HCT116 (cell line): Measurements from ENCODE around the gene NEK11. TPM values are rescaled to one million over a fixed set of nuclear protein-coding genes. Genes with fewer than 3 reads are reported as not detected.

Experiments
- ATAC-seq: fragments of 200-7000 bp; cut with Tn5 transposase; 2 replicates; pipeline ENCODE4 v1.9.1; 2020; ENCODE audit warnings: mild to moderate bottlenecking, moderate library complexity
- BruUV-seq: library from RNA; stranded (reverse); fragments of 400-500 nt; replicated peaks from 2 replicates; lab custom pipeline; 2021; lab: Mats Ljungman, UMichigan
- CTCF ChIA-PET: fragments of 300-600 bp; sonication (Branson Sonifier 250); formaldehyde crosslinking; loops from one replicate; lab custom pipeline; 2021; ENCODE audit warnings: antibody characterized with exemption; lab: Charles Lee
- POLR2A ChIA-PET: fragments of 300-600, 350-600 bp; sonication (Branson Sonifier 250); formaldehyde crosslinking; loops from one replicate; lab custom pipeline; 2021; ENCODE audit warnings: antibody characterized with exemption; lab: Charles Lee
- RAD21 ChIA-PET, 2 experiments: fragments of 300-600 bp; sonication (Branson Sonifier 250); formaldehyde crosslinking; loops; one replicate each; lab custom pipeline; 2023; ENCODE audit warnings: low total read pairs in 2 of 2; ENCODE audit not compliant: uncharacterized antibody in 2 of 2, unreplicated experiment in 2 of 2, low non-redundant PET in 1 of 2; lab: Charles Lee
- DNase-seq: peaks from one replicate; pipeline ENCODE4 v3.0.0-alpha.2; 2010; ENCODE audit warnings: low read depth, low spot score
- H2AFZ ChIP-seq: fragments of 200-600 bp; shearing (Covaris generic), sonication (generic); 2 replicates; pipeline ENCODE4 v1.6.1; 2017; ENCODE audit warnings: low read depth, mixed run types, mixed read lengths, antibody characterized with exemption, low read length; ENCODE audit not compliant: poor library complexity, severe bottlenecking
- H3K27ac ChIP-seq: 2 replicates; pipeline ENCODE4 v1.5.1; 2012; ENCODE audit warnings: low read depth, low read length
- H3K27me3 ChIP-seq: fragments of 200-600 bp; sonication (generic); 2 replicates; pipeline ENCODE4 v1.6.1; 2016; ENCODE audit warnings: mixed run types, low read length, mixed read lengths; ENCODE audit not compliant: insufficient read depth
- H3K36me3 ChIP-seq, 2 experiments: fragments of 200-500 bp in 1 of 2; fragments of 200-600 bp in 1 of 2; sonication (Bioruptor generic) in 1 of 2; sonication (generic) in 1 of 2; 2 replicates each; pipeline versions ENCODE4 v1.5.1 to v1.6.1; 2014 to 2016; ENCODE audit warnings: low read length in 2 of 2, inconsistent platforms in 1 of 2, mixed read lengths in 1 of 2, mixed run types in 1 of 2; ENCODE audit not compliant: insufficient read depth in 2 of 2, control insufficient read depth in 1 of 2
- H3K4me1 ChIP-seq, 2 experiments: fragments of 200-600 bp in 1 of 2; sonication (generic) in 1 of 2; 2 replicates each; pipeline versions ENCODE4 v1.5.1 to v1.6.1; 2012 to 2017; ENCODE audit warnings: low read length in 2 of 2, inconsistent platforms in 1 of 2, mild to moderate bottlenecking in 1 of 2, mixed read lengths in 1 of 2, mixed run types in 1 of 2, moderate library complexity in 1 of 2; ENCODE audit not compliant: insufficient read depth in 2 of 2, control insufficient read depth in 1 of 2
- H3K4me2 ChIP-seq: fragments of 200-600 bp; sonication (generic); 2 replicates; pipeline ENCODE4 v1.6.1; 2017; ENCODE audit warnings: mixed run types, low read length, mixed read lengths
- H3K4me3 ChIP-seq, 2 experiments: fragments of 200-600 bp in 1 of 2; sonication (generic) in 1 of 2; replicated peaks in 1 of 2; 2 replicates each; pipeline ENCODE4 v1.5.1; 2011 to 2016; ENCODE audit warnings: low read length in 2 of 2, control low read depth in 1 of 2, low read depth in 1 of 2, mild to moderate bottlenecking in 1 of 2, mixed read lengths in 1 of 2, mixed run types in 1 of 2
- H3K79me2 ChIP-seq: fragments of 200-600 bp; sonication (generic); 2 replicates; pipeline ENCODE4 v1.6.1; 2017; ENCODE audit warnings: mild to moderate bottlenecking, mixed run types, low read length, moderate library complexity, mixed read lengths; ENCODE audit not compliant: insufficient read depth
- H3K9ac ChIP-seq: fragments of 200-600 bp; sonication (generic); 2 replicates; pipeline ENCODE4 v1.6.1; 2016; ENCODE audit warnings: low read length, mixed read lengths
- H3K9me2 ChIP-seq: fragments of 200-600 bp; sonication (generic), shearing (Covaris generic); 2 replicates; pipeline ENCODE4 v1.6.1; 2017; ENCODE audit warnings: mixed run types, mild to moderate bottlenecking, moderate library complexity; ENCODE audit not compliant: insufficient read depth
- H3K9me3 ChIP-seq, 2 experiments: fragments of 200-500 bp in 1 of 2; fragments of 200-600 bp in 1 of 2; sonication (Bioruptor generic) in 1 of 2; sonication (generic) in 1 of 2; 2 replicates each; pipeline ENCODE4 v1.6.1; 2014 to 2017; ENCODE audit warnings: low read length in 2 of 2, mixed read lengths in 2 of 2, inconsistent platforms in 1 of 2, low read depth in 1 of 2, mild to moderate bottlenecking in 1 of 2, mixed run types in 1 of 2, moderate library complexity in 1 of 2; ENCODE audit not compliant: control insufficient read depth in 1 of 2, insufficient read depth in 1 of 2
- H4K20me1 ChIP-seq: fragments of 200-600 bp; sonication (generic), shearing (Covaris generic); 2 replicates; pipeline ENCODE4 v1.6.1; 2017; ENCODE audit warnings: mixed run types, mild to moderate bottlenecking, moderate library complexity; ENCODE audit not compliant: insufficient read depth
- CBX3 ChIP-seq: IDR thresholded peaks from 2 replicates; pipeline ENCODE4 v1.6.1; 2012; ENCODE audit warnings: low read depth
- CEBPB ChIP-seq: IDR thresholded peaks from 2 replicates; pipeline ENCODE4 v1.6.1; 2012; ENCODE audit warnings: low read depth
- ELF1 ChIP-seq: IDR thresholded peaks from 2 replicates; pipeline ENCODE4 v1.6.1; 2012; ENCODE audit warnings: low read depth, borderline replicate concordance
- JUND ChIP-seq: IDR thresholded peaks from 2 replicates; pipeline ENCODE4 v1.6.1; 2012
- POLR2A ChIP-seq: IDR thresholded peaks from 2 replicates; pipeline ENCODE4 v1.7.0; 2011; ENCODE audit warnings: borderline replicate concordance; ENCODE audit not compliant: insufficient read depth, insufficient read length; ENCODE audit errors: extremely low read depth
- RAD21 ChIP-seq: IDR thresholded peaks from 2 replicates; pipeline ENCODE4 v1.6.1; 2012; ENCODE audit warnings: low read depth, mild to moderate bottlenecking
- SP1 ChIP-seq: IDR thresholded peaks from 2 replicates; pipeline ENCODE4 v1.6.1; 2012; ENCODE audit warnings: low read depth
- SRF ChIP-seq: IDR thresholded peaks from 2 replicates; pipeline ENCODE4 v1.6.1; 2012; ENCODE audit warnings: low read depth
- TCF7L2 ChIP-seq: IDR thresholded peaks from 2 replicates; pipeline ENCODE4 v1.7.0; 2011; ENCODE audit warnings: borderline replicate concordance, inconsistent platforms; ENCODE audit not compliant: insufficient read depth, insufficient read length; ENCODE audit errors: extremely low read depth
- intact Hi-C: fragments of 100-400 bp; cut with micrococcal nuclease; formaldehyde crosslinking; loops from 2 replicates; pipeline ENCODE4 v1.10.0; 2022
- total RNA-seq: library from RNA; stranded (reverse); gene quantifications from one replicate; pipeline ENCODE4 v1.2.1, GENCODE V29; 2021; ENCODE audit not compliant: unreplicated experiment
- TF ChIP-seq, protein P1 (sequence below): IDR thresholded peaks from 2 replicates; pipeline ENCODE4 v1.6.1; 2011; ENCODE audit warnings: mild to moderate bottlenecking, low read length, moderate library complexity; ENCODE audit not compliant: insufficient replicate concordance; ENCODE audit errors: extremely low read depth
- TF ChIP-seq, protein P2 (sequence below): IDR thresholded peaks from 2 replicates; pipeline ENCODE4 v1.6.1; 2012
- TF ChIP-seq, protein P3 (sequence below), 3 experiments: fragments of 200-600 bp in 1 of 3; sonication (generic) in 1 of 3; IDR thresholded peaks in 2 of 3; conservative IDR thresholded peaks in 1 of 3; 2 replicates each; pipeline ENCODE4 v1.5.1; 2012 to 2017; ENCODE audit warnings: low read depth in 2 of 3, low read length in 2 of 3, antibody characterized with exemption in 1 of 3, borderline replicate concordance in 1 of 3, control low read depth in 1 of 3, mild to moderate bottlenecking in 1 of 3, mixed read lengths in 1 of 3, mixed run types in 1 of 3, moderate library complexity in 1 of 3; ENCODE audit not compliant: insufficient read depth in 1 of 3
- TF ChIP-seq, protein P4 (sequence below): IDR thresholded peaks from 2 replicates; pipeline ENCODE4 v1.6.1; 2012; ENCODE audit warnings: low read depth

Gene NEK11
- total RNA-seq, 1 experiment from 2014 or later = 3.1 TPM

DNA sequence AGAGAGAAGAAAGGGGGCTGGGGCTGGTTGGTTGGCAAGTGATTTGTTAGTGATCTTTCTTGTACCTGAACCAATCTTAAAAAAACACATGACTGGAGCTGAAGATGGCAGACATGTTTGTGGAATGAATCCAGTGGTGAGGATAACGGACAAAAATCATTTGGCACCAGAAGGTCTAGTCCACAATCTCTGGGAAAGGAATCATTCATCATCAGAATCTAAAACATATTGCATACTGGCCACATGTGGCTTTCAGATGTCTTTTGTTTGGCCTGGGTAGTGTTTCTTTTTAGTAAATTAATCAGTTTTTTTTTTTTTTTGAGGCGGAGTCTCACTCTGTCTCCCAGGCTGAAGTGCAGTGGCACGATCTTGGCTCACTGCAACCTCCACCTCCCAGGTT lies 5.0 kb downstream of the NEK11 start:
- RAD21 ChIA-PET = no interaction called here
- Histone ChIP-seq H3K4me2 (no peak overlapping the region), H3K36me3 (no peaks in the 10 kb centered on the region), H2AFZ (no peak overlapping the region), H3K4me1 (peaks cover 5 to 6% of the 10 kb centered on the region in 2 experiments; a peak in 3 of 4 replicates)
- intact Hi-C loops = loop anchor here (5.0 to 10.0 kb wide), 4 partner anchors 284 to 1153 kb away; partner anchors contain the start of gene PIK3R4
- POLR2A ChIA-PET = no interaction called here
- TF ChIP-seq, protein P1, sequence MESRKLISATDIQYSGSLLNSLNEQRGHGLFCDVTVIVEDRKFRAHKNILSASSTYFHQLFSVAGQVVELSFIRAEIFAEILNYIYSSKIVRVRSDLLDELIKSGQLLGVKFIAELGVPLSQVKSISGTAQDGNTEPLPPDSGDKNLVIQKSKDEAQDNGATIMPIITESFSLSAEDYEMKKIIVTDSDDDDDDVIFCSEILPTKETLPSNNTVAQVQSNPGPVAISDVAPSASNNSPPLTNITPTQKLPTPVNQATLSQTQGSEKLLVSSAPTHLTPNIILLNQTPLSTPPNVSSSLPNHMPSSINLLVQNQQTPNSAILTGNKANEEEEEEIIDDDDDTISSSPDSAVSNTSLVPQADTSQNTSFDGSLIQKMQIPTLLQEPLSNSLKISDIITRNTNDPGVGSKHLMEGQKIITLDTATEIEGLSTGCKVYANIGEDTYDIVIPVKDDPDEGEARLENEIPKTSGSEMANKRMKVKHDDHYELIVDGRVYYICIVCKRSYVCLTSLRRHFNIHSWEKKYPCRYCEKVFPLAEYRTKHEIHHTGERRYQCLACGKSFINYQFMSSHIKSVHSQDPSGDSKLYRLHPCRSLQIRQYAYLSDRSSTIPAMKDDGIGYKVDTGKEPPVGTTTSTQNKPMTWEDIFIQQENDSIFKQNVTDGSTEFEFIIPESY = no peak
- TF ChIP-seq, protein P2, sequence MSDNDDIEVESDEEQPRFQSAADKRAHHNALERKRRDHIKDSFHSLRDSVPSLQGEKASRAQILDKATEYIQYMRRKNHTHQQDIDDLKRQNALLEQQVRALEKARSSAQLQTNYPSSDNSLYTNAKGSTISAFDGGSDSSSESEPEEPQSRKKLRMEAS = no peak
- TF ChIP-seq POLR2A (no peak), CBX3 (no peak), RAD21 (no peak), ELF1 (no peak), JUND (no peak), SRF (no peak), SP1 (no peak), CEBPB (no peak), TCF7L2 (no peak)
- TF ChIP-seq, protein P3, sequence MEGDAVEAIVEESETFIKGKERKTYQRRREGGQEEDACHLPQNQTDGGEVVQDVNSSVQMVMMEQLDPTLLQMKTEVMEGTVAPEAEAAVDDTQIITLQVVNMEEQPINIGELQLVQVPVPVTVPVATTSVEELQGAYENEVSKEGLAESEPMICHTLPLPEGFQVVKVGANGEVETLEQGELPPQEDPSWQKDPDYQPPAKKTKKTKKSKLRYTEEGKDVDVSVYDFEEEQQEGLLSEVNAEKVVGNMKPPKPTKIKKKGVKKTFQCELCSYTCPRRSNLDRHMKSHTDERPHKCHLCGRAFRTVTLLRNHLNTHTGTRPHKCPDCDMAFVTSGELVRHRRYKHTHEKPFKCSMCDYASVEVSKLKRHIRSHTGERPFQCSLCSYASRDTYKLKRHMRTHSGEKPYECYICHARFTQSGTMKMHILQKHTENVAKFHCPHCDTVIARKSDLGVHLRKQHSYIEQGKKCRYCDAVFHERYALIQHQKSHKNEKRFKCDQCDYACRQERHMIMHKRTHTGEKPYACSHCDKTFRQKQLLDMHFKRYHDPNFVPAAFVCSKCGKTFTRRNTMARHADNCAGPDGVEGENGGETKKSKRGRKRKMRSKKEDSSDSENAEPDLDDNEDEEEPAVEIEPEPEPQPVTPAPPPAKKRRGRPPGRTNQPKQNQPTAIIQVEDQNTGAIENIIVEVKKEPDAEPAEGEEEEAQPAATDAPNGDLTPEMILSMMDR (IDR thresholded peaks at IDR 0.05 in 2 of 3, conservative IDR thresholded peaks at IDR 0.05 in 1 of 3; ENCODE audit: borderline replicate concordance in 1 of 3, insufficient read depth in 1 of 3, low read depth in 2 of 3, low read length in 2 of 3) = no peak
- TF ChIP-seq, protein P4, sequence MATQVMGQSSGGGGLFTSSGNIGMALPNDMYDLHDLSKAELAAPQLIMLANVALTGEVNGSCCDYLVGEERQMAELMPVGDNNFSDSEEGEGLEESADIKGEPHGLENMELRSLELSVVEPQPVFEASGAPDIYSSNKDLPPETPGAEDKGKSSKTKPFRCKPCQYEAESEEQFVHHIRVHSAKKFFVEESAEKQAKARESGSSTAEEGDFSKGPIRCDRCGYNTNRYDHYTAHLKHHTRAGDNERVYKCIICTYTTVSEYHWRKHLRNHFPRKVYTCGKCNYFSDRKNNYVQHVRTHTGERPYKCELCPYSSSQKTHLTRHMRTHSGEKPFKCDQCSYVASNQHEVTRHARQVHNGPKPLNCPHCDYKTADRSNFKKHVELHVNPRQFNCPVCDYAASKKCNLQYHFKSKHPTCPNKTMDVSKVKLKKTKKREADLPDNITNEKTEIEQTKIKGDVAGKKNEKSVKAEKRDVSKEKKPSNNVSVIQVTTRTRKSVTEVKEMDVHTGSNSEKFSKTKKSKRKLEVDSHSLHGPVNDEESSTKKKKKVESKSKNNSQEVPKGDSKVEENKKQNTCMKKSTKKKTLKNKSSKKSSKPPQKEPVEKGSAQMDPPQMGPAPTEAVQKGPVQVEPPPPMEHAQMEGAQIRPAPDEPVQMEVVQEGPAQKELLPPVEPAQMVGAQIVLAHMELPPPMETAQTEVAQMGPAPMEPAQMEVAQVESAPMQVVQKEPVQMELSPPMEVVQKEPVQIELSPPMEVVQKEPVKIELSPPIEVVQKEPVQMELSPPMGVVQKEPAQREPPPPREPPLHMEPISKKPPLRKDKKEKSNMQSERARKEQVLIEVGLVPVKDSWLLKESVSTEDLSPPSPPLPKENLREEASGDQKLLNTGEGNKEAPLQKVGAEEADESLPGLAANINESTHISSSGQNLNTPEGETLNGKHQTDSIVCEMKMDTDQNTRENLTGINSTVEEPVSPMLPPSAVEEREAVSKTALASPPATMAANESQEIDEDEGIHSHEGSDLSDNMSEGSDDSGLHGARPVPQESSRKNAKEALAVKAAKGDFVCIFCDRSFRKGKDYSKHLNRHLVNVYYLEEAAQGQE = no peak
- TF ChIP-seq, all 23 proteins: peak for 0
- H3K4me3 ChIP-seq = no peak overlapping the region
- H4K20me1 ChIP-seq = no peaks in the 10 kb centered on the region
- CTCF ChIA-PET = no interaction called here
- no peak overlapping the region for H3K9ac ChIP-seq
- H3K9me3 ChIP-seq = no peaks in the 10 kb centered on the region
- no peaks in the 10 kb centered on the region for H3K27me3 ChIP-seq
- no peaks in the 10 kb centered on the region for H3K9me2 ChIP-seq
- H3K27ac ChIP-seq = no peak overlapping the region
- DNase-seq = no peak
- H3K79me2 ChIP-seq = no peaks in the 10 kb centered on the region
- ATAC-seq = no peak
- BruUV-seq = no TSS peak
